ENCODE results near the gene AHRR.

Gene AHRR

DNA sequence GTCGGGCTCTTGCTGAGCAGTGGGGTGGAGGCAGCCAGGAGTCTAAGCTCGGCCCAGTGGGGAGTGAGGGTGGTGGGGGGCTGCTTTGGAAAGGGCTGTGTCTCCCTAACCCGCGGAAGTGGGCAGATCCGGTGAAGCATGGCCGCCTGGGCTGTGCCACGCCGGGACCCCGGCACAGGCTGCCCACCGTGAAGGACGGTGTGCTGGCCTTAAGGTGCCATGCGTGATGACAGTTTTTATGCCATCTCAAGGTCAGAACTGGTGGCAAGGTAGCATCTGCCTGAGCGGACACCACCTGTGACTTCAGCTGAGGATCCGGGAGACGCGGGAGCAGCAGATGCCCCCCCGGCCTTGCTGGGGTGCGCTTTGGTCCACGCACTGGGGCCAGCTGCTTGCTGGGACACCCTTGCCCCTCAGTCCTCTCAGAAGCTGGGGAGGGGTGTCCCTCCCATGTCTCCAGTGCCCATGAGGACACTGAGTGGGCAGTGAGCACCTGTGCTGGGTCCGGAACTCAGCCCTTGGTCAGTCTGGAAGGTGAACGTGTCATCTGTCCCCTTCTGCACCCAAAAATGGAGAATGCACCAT, 53.9 kb downstream of the AHRR start:
- peak; percentile 59 for DNase-seq (ENCODE audit: low spot score)
- Histone ChIP-seq H3K4me1 (ENCODE audit: insufficient read depth, poor library complexity, severe bottlenecking) (peaks cover 2% of the 10 kb centered on the region), H3K27me3 (ENCODE audit: insufficient read depth, poor library complexity, severe bottlenecking) (peaks cover 5% of the 10 kb centered on the region), H3K9me3 (ENCODE audit: severe bottlenecking) (no peaks in the 10 kb centered on the region), H3K36me3 (ENCODE audit: low read depth) (no peaks in the 10 kb centered on the region), H3K27ac (ENCODE audit: poor library complexity, severe bottlenecking) (no peak overlapping the region), H3K4me3 (ENCODE audit: severe bottlenecking) (no peak overlapping the region)
- TF ChIP-seq, protein P1, sequence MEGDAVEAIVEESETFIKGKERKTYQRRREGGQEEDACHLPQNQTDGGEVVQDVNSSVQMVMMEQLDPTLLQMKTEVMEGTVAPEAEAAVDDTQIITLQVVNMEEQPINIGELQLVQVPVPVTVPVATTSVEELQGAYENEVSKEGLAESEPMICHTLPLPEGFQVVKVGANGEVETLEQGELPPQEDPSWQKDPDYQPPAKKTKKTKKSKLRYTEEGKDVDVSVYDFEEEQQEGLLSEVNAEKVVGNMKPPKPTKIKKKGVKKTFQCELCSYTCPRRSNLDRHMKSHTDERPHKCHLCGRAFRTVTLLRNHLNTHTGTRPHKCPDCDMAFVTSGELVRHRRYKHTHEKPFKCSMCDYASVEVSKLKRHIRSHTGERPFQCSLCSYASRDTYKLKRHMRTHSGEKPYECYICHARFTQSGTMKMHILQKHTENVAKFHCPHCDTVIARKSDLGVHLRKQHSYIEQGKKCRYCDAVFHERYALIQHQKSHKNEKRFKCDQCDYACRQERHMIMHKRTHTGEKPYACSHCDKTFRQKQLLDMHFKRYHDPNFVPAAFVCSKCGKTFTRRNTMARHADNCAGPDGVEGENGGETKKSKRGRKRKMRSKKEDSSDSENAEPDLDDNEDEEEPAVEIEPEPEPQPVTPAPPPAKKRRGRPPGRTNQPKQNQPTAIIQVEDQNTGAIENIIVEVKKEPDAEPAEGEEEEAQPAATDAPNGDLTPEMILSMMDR (IDR thresholded peaks at IDR 0.05; ENCODE audit: poor library complexity, severe bottlenecking), result no peak
- ATAC-seq (ENCODE audit: low read depth), result no peak

DNA sequence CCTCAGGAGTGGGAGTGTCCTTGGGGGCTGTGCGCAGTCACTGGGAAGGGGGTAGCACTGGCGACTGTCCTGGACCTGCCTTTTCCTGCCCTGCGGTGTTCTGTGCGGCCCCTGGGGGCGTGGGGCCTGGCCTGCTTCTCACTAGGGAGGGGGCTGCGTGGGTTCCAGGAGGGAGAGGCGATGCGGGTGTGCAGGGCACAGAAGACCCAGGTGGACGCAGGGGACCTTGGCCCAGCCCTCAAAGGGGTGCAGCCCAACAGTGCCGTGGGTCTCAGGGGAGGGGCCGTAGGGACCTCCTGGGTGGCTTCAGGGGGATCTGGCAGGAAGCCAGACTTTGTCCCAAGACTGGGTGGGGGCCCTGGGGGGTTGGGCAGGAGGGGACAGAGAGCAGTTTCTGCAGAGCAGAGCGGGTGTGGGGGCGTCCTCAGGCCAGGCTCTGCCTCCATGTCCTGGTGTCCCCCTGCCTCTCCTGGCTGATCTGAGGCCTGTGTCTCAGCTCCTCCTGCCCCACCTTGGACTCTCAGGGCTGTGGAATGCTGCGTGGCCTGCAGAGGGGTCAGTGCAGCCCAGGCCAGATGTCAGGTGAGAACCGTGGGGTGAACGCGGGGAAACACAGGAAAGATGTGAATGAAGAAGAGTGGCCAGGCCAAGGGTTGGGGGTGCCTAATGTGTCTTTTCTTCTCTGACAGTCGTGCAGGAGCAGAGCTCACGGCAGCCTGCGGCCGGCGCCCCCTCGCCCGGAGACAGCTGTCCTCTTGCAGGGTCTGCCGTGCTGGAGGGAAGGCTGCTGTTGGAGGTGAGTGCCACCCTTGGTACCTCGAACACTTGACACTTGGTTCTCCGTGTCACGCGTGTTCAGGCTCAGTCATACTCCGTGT, 54.6 kb downstream of the AHRR start:
- no peak for ATAC-seq (ENCODE audit: low read depth)
- Histone ChIP-seq H3K27me3 (ENCODE audit: insufficient read depth, poor library complexity, severe bottlenecking) (peaks cover 5% of the 10 kb centered on the region), H3K36me3 (ENCODE audit: low read depth) (no peaks in the 10 kb centered on the region), H3K9me3 (ENCODE audit: severe bottlenecking) (no peaks in the 10 kb centered on the region), H3K4me3 (ENCODE audit: severe bottlenecking) (no peak overlapping the region), H3K27ac (ENCODE audit: poor library complexity, severe bottlenecking) (no peak overlapping the region), H3K4me1 (ENCODE audit: insufficient read depth, poor library complexity, severe bottlenecking) (peaks cover 2% of the 10 kb centered on the region)
- TF ChIP-seq, protein P1 (IDR thresholded peaks at IDR 0.05; ENCODE audit: poor library complexity, severe bottlenecking), result no peak
- DNase-seq (ENCODE audit: low spot score), result peak; percentile 70

DNA sequence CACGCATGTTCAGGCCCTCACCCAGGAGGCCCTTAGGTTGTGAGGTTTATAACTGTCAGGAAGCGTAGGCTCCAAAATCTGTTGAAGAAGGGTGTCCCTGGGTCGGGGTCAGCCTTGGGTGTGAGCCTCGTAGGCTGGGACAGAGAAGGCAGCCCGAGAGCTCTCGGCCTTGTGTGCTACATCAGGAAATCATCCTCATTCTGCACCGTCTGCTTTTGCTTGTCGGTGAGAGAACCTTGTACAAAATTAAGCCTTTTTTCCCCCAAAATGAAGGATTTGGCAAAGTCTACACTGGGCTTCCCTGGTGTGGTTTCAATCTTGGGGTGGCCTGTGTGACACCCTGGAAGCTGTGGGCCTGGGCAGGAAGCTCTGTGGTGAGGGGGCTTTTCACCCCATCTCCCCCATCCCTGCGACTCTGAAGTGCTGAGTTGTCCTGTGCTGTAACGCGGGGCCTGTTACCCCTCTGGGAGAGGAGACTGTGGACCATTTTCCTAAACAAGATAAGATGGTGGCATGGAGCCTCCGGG, 55.3 kb downstream of the AHRR start:
- DNase-seq (ENCODE audit: low spot score), result peak; percentile 49
- H3K27me3 ChIP-seq (ENCODE audit: insufficient read depth, poor library complexity, severe bottlenecking), result peaks cover 5% of the 10 kb centered on the region
- H3K36me3 ChIP-seq (ENCODE audit: low read depth), result no peaks in the 10 kb centered on the region
- H3K4me1 ChIP-seq (ENCODE audit: insufficient read depth, poor library complexity, severe bottlenecking), result peaks cover 2% of the 10 kb centered on the region
- no peak overlapping the region for H3K4me3 ChIP-seq (ENCODE audit: severe bottlenecking)
- ATAC-seq (ENCODE audit: low read depth), result no peak
- TF ChIP-seq, protein P1 (IDR thresholded peaks at IDR 0.05; ENCODE audit: poor library complexity, severe bottlenecking), result no peak
- H3K9me3 ChIP-seq (ENCODE audit: severe bottlenecking), result no peaks in the 10 kb centered on the region
- no peak overlapping the region for H3K27ac ChIP-seq (ENCODE audit: poor library complexity, severe bottlenecking)

DNA sequence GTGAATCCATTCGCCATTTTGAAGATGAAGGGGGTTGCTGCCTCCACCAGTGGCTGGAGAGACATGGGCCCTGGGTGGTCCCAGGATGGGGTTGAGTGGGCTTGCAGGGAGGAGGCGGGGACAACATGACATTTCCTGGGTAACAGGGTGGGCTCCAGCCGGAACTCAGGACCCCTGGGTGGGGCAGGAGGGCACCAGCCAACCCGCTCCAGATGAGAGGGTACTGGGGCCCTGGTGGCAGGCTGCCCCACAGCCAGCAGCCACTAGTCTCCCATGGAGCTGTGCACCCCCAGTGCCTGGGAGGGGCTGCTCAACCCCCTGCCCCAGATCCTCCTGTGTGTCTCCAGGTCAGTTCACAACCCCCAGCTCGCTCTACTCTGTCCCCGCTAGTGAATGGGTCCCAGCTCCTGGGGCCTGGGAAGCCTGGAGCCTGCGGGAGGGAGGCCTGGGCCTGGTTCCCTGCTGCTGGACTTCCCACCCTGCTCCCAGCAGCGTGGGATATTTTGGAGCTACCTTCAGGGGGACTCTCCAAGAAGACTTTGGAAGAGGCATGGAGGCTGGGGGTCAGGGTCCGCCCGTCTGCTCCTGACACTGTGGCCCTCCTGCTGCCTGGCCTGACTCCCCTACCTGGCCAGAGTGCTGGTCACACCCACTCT, 55.9 kb downstream of the AHRR start:
- Histone ChIP-seq H3K36me3 (ENCODE audit: low read depth) (no peaks in the 10 kb centered on the region), H3K4me3 (ENCODE audit: severe bottlenecking) (no peak overlapping the region), H3K27me3 (ENCODE audit: insufficient read depth, poor library complexity, severe bottlenecking) (peaks cover 5% of the 10 kb centered on the region), H3K4me1 (ENCODE audit: insufficient read depth, poor library complexity, severe bottlenecking) (peaks cover 2% of the 10 kb centered on the region), H3K9me3 (ENCODE audit: severe bottlenecking) (no peaks in the 10 kb centered on the region), H3K27ac (ENCODE audit: poor library complexity, severe bottlenecking) (no peak overlapping the region)
- TF ChIP-seq, protein P1 (IDR thresholded peaks at IDR 0.05; ENCODE audit: poor library complexity, severe bottlenecking), result no peak
- peak; percentile 66 for DNase-seq (ENCODE audit: low spot score)
- ATAC-seq (ENCODE audit: low read depth), result no peak

All from RWPE2 (cell line).